Thoracic aorta (tissue), 2 donors: Measurements from ENCODE around the gene ATOSB. TPM values are rescaled to one million over a fixed set of nuclear protein-coding genes. Genes with fewer than 3 reads are reported as not detected.

Experiments used
- ATAC-seq: fragments of 150-250 bp; one replicate; pipeline ENCODE4 v1.8.0; 2017; ENCODE audit warnings: low read depth; ENCODE audit not compliant: insufficient number of reproducible peaks, low FRiP score
- DNase-seq: peaks from one replicate; pipeline ENCODE4 v3.0.0-alpha.2; 2020; ENCODE audit warnings: low spot score
- H3K27ac ChIP-seq, 2 donors: fragments of 200-600 bp; sonication (generic); 1 replicate in 1 of 2; 2 replicates in 1 of 2; pipeline ENCODE4 v1.5.1; 2016; ENCODE audit warnings: mild to moderate bottlenecking in 2 of 2, moderate library complexity in 2 of 2
- H3K27me3 ChIP-seq: fragments of 200-600 bp; sonication (generic); replicated peaks from 2 replicates; pipeline ENCODE4 v1.6.0; 2016; ENCODE audit warnings: mild to moderate bottlenecking; ENCODE audit not compliant: insufficient read depth
- H3K36me3 ChIP-seq: fragments of 200-600 bp; sonication (generic); one replicate; pipeline ENCODE4 v1.5.1; 2016
- H3K4me1 ChIP-seq, 2 donors: fragments of 200-600 bp; sonication (generic); 1 replicate in 1 of 2; 2 replicates in 1 of 2; pipeline versions ENCODE4 v1.5.1 to v1.6.0; 2016; ENCODE audit warnings: low read depth in 2 of 2, mild to moderate bottlenecking in 1 of 2; ENCODE audit not compliant: control insufficient read depth in 1 of 2
- H3K4me3 ChIP-seq: fragments of 200-600 bp; sonication (generic); 2 replicates; pipeline ENCODE4 v1.5.1; 2016; ENCODE audit warnings: mild to moderate bottlenecking
- H3K9me3 ChIP-seq: fragments of 200-600 bp; sonication (generic); 2 replicates; pipeline ENCODE4 v1.5.1; 2016
- CTCF ChIP-seq: fragments of 200-600 bp; sonication (generic); IDR thresholded peaks from one replicate; pipeline ENCODE4 v1.5.1; 2019; ENCODE audit warnings: antibody characterized with exemption
- total RNA-seq, 2 donors: library from RNA; depleted of rRNA; stranded (reverse); fragments of >200 nt; gene quantifications; one replicate each; pipeline versions ENCODE4 v1.1.0 to v1.2.3, GENCODE V29; 2016

ATOSB gene
- total RNA-seq, 2 donors from 2014 or later = 30.2 to 33.6 TPM

- DNase-seq = no peak
- ATAC-seq = no peak
- Histone ChIP-seq H3K4me3 (no peak overlapping the region), H3K27ac (no peak overlapping the region), H3K36me3 (peaks cover 51% of the 10 kb centered on the region), H3K27me3 (no peaks in the 10 kb centered on the region), H3K9me3 (no peaks in the 10 kb centered on the region), H3K4me1 (peaks cover 14 to 31% of the 10 kb centered on the region in 2 donors)
- TF ChIP-seq CTCF = no peak
Measured at GRCh38 chr9:35104586-35104985, 11.1 kb downstream of the ATOSB start.

GRCh38 chr9:35103660-35104191 is 11.9 kb downstream of the ATOSB start:
- Histone ChIP-seq H3K4me3 (peak overlapping the region; percentile 87), H3K9me3 (no peaks in the 10 kb centered on the region), H3K27me3 (no peaks in the 10 kb centered on the region), H3K27ac (peak overlapping the region; percentile 83 to 84), H3K36me3 (peaks cover 50% of the 10 kb centered on the region), H3K4me1 (peaks cover 13 to 22% of the 10 kb centered on the region in 2 donors)
- DNase-seq = no peak
- no peak for ATAC-seq
- no peak for TF ChIP-seq CTCF

GRCh38 chr9:35102769-35103659 is 12.6 kb downstream of the ATOSB start, which contains the start of gene STOML2:
Gene STOML2, minus strand, starts transcription at chr9:35103131. Its CDS starts 37 bp downstream, at chr9:35103094.
- no peak for TF ChIP-seq CTCF
- no peaks in the 10 kb centered on the region for H3K27me3 ChIP-seq
- H3K4me1 ChIP-seq = peaks cover 13 to 20% of the 10 kb centered on the region in 2 donors
- no peaks in the 10 kb centered on the region for H3K9me3 ChIP-seq
- DNase-seq = peak; percentile 89
- H3K27ac ChIP-seq = peak within 1 kb of the TSS; percentile 83 to 84
- H3K4me3 ChIP-seq = peak within 1 kb of the TSS; percentile 87
- peaks cover 43% of the 10 kb centered on the region for H3K36me3 ChIP-seq
- peak; percentile 92 for ATAC-seq

- Histone ChIP-seq H3K36me3 (peaks cover 37% of the 10 kb centered on the region), H3K27ac (peak overlapping the region; percentile 83 to 84), H3K4me1 (peaks cover 13 to 20% of the 10 kb centered on the region in 2 donors), H3K27me3 (no peaks in the 10 kb centered on the region), H3K4me3 (peak overlapping the region; percentile 87), H3K9me3 (no peaks in the 10 kb centered on the region)
- TF ChIP-seq CTCF = no peak
- ATAC-seq (no peak), DNase-seq (no peak)
Measured at GRCh38 chr9:35102465-35102768, 13.2 kb downstream of the ATOSB start.

GRCh38 chr9:35097573-35097972 is 18.1 kb downstream of the ATOSB start:
- no peak for ATAC-seq
- no peak for DNase-seq
- Histone ChIP-seq H3K27ac (no peak overlapping the region), H3K4me3 (no peak overlapping the region), H3K27me3 (no peaks in the 10 kb centered on the region), H3K36me3 (peaks cover 14% of the 10 kb centered on the region), H3K9me3 (no peaks in the 10 kb centered on the region), H3K4me1 (peaks cover 11 to 23% of the 10 kb centered on the region in 2 donors)
- TF ChIP-seq CTCF = no peak
